ENCODE results near the gene IVD. TPM values are rescaled to one million over a fixed set of nuclear protein-coding genes. Genes with fewer than 3 reads are reported as not detected.

Gene IVD
- total RNA-seq, 2 experiments from 2014 or later, result 92.4 to 95.2 TPM

GRCh38 chr15:40410476-40410875 is 4.9 kb downstream of the IVD start:
- POLR2A ChIA-PET, result interaction anchor here (1.2 kb wide), 1 partner anchor 8 kb away, joined by 3 read pairs; no protein-coding TSS in a partner anchor
- no peak for DNase-seq
- Mint-ChIP-seq H3K27ac (no peak overlapping the region), H3K36me3 (peaks cover 31% of the 10 kb centered on the region), H3K4me1 (peaks cover 24% of the 10 kb centered on the region), H3K27me3 (no peaks in the 10 kb centered on the region), H3K9me3 (no peaks in the 10 kb centered on the region), H3K4me3 (no peak overlapping the region)
- ATAC-seq (ENCODE audit: low read depth), result no peak

- Mint-ChIP-seq H3K27ac (peak overlapping the region; percentile 14), H3K36me3 (peaks cover 30% of the 10 kb centered on the region), H3K9me3 (no peaks in the 10 kb centered on the region), H3K4me3 (no peak overlapping the region), H3K4me1 (peaks cover 22% of the 10 kb centered on the region), H3K27me3 (no peaks in the 10 kb centered on the region)
- DNase-seq (no peak), ATAC-seq (ENCODE audit: low read depth) (no peak)
- POLR2A ChIA-PET, result no interaction called here
These were observed 6.6 kb downstream of the IVD start for GRCh38 chr15:40412095-40412759.

- Mint-ChIP-seq H3K27me3 (no peaks in the 10 kb centered on the region), H3K9me3 (no peaks in the 10 kb centered on the region), H3K4me1 (peaks cover 14% of the 10 kb centered on the region), H3K36me3 (peaks cover 27% of the 10 kb centered on the region), H3K4me3 (no peak overlapping the region), H3K27ac (no peak overlapping the region)
- no peak for ATAC-seq (ENCODE audit: low read depth)
- POLR2A ChIA-PET, result no interaction called here
- DNase-seq, result no peak
These were observed 7.4 kb downstream of the IVD start for GRCh38 chr15:40413036-40413435.

DNA sequence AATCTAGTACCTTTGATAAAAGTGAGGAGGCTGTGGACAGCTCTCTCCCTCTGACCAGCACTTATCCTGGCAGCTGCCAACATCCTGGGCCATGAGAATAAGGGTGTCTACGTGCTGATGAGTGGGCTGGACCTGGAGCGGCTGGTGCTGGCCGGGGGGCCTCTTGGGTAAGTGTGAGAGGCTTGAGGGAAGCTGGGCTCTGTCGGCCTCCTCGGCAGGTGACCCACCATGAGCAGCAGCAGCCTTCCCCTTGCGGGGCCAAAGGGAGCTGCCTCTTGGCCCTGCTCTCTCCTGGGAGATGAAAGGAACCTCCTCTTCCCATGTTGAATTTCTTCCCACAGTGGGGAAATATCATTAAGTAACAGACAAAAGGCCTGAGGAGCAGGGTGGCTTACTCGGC is 9.2 kb downstream of the IVD start:
- no peak for ATAC-seq (ENCODE audit: low read depth)
- Mint-ChIP-seq H3K9me3 (no peaks in the 10 kb centered on the region), H3K4me1 (no peaks in the 10 kb centered on the region), H3K27ac (no peak overlapping the region), H3K36me3 (peaks cover 27% of the 10 kb centered on the region), H3K4me3 (no peak overlapping the region), H3K27me3 (no peaks in the 10 kb centered on the region)
- no peak for DNase-seq
- POLR2A ChIA-PET, result interaction anchor here (1.1 kb wide), 1 partner anchor 46 kb away, joined by 3 read pairs; no protein-coding TSS in a partner anchor

GRCh38 chr15:40415226-40415625 is 9.6 kb downstream of the IVD start:
- H3K9me3 Mint-ChIP-seq, result no peaks in the 10 kb centered on the region
- no peaks in the 10 kb centered on the region for H3K27me3 Mint-ChIP-seq
- no peak overlapping the region for H3K4me3 Mint-ChIP-seq
- H3K36me3 Mint-ChIP-seq, result peaks cover 27% of the 10 kb centered on the region
- POLR2A ChIA-PET, result interaction anchor here (0.8 kb wide), 1 partner anchor 77 kb away, joined by 3 read pairs; no protein-coding TSS in a partner anchor
- no peak overlapping the region for H3K27ac Mint-ChIP-seq
- ATAC-seq (ENCODE audit: low read depth) (no peak), DNase-seq (no peak)
- no peaks in the 10 kb centered on the region for H3K4me1 Mint-ChIP-seq

GRCh38 chr15:40416056-40416455 is 10.5 kb downstream of the IVD start:
- ATAC-seq (ENCODE audit: low read depth) (no peak), DNase-seq (no peak)
- Mint-ChIP-seq H3K4me3 (no peak overlapping the region), H3K9me3 (no peaks in the 10 kb centered on the region), H3K27me3 (no peaks in the 10 kb centered on the region), H3K36me3 (peaks cover 20% of the 10 kb centered on the region), H3K27ac (no peak overlapping the region), H3K4me1 (no peaks in the 10 kb centered on the region)
- POLR2A ChIA-PET, result interaction anchor here (0.8 kb wide), 1 partner anchor 78 kb away, joined by 3 read pairs; no protein-coding TSS in a partner anchor

GRCh38 chr15:40418126-40418525 is 12.5 kb downstream of the IVD start:
- POLR2A ChIA-PET, result interaction anchor here (0.8 to 1.1 kb wide), 2 partner anchors 35 to 41 kb away, joined by 3 read pairs; partner anchors contain the start of gene KNSTRN
- no peaks in the 10 kb centered on the region for H3K9me3 Mint-ChIP-seq
- H3K4me1 Mint-ChIP-seq, result peaks cover 4% of the 10 kb centered on the region

DNA sequence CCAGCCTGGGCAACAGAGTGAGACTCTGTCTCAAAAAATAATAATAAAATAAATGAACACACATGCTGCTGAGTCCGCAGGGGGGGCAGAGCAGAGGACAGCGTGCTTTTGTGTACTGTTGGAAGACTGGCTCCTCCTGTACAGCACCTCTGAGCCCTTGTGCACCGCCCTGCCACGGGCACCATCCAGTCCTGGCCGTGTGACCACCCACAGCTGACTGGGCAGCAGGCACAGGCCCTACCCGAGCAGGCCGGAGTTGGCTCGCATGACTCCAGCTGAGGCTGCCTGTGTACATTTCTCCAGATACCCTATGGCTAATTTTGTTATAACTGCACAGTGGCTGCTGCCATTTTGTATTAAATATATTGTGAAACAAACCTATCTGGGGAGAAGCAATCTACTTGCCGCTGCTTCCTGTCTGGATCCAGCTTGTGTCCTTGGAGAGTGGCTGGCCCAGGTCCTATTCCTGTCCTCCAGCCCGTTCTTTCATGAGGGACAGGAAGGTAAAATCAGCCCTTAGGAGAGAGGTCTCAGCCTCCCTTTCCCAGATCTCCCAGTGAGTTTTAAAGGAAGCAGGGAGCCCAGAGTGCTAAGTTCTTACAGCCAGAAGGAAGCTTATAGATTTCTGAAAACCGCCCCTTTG is 14.6 kb downstream of the IVD start:
- ATAC-seq (ENCODE audit: low read depth) (no peak), DNase-seq (no peak)
- Mint-ChIP-seq H3K27me3 (no peaks in the 10 kb centered on the region), H3K27ac (no peak overlapping the region), H3K36me3 (peaks cover 2% of the 10 kb centered on the region), H3K4me3 (no peak overlapping the region), H3K9me3 (no peaks in the 10 kb centered on the region), H3K4me1 (peaks cover 4% of the 10 kb centered on the region)
- POLR2A ChIA-PET, result interaction anchor here (1.9 to 4.0 kb wide), 2 partner anchors 14 to 52 kb away, joined by 4 to 22 read pairs; partner anchors contain the start of gene IVD

More at GRCh38 chr15:40418126-40418525, 12.5 kb downstream of the IVD start:
- ATAC-seq (ENCODE audit: low read depth) (no peak), DNase-seq (no peak)
- no peak overlapping the region for H3K4me3 Mint-ChIP-seq
- H3K27me3 Mint-ChIP-seq, result no peaks in the 10 kb centered on the region
- H3K27ac Mint-ChIP-seq, result peak overlapping the region; percentile 17
- H3K36me3 Mint-ChIP-seq, result peaks cover 7% of the 10 kb centered on the region

DNA sequence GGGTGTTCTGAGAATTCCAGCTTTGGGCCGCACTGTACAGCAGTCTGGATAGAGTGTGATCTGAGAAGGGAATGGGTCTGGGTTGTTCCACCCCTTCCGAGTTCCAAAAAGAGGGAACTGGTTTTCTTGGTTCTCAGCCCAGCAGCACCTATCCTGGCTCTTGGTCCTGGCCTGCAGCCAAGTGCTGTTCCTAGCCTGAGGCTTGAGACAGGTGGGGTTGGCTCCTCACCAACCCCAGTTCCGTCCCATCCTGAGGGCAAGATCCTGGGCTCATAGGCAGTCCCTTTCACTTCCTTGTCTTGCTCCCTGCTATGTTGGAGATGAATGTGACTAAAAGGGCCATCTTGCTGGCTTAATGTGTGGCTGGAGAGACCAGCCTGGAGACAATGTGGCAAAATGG is 15.2 kb downstream of the IVD start:
- ATAC-seq (ENCODE audit: low read depth), result no peak
- Mint-ChIP-seq H3K27ac (no peak overlapping the region), H3K27me3 (no peaks in the 10 kb centered on the region), H3K4me3 (no peak overlapping the region), H3K36me3 (peaks cover 2% of the 10 kb centered on the region), H3K9me3 (no peaks in the 10 kb centered on the region), H3K4me1 (peaks cover 4% of the 10 kb centered on the region)
- DNase-seq, result no peak
- POLR2A ChIA-PET, result interaction anchor here (2.2 to 4.0 kb wide), 2 partner anchors 53 to 77 kb away, joined by 8 to 22 read pairs; no protein-coding TSS in a partner anchor

- ATAC-seq (ENCODE audit: low read depth) (peak; percentile 97), DNase-seq (peak; percentile 91)
- Mint-ChIP-seq H3K27me3 (no peaks in the 10 kb centered on the region), H3K36me3 (peaks cover 2% of the 10 kb centered on the region), H3K4me1 (peaks cover 4% of the 10 kb centered on the region), H3K9me3 (no peaks in the 10 kb centered on the region), H3K27ac (no peak overlapping the region), H3K4me3 (peak overlapping the region; percentile 10)
- POLR2A ChIA-PET, result interaction anchor here (0.7 to 4.0 kb wide), 5 partner anchors 16 to 138 kb away, joined by 3 to 22 read pairs (median 4); partner anchors contain the start of genes ANKRD63 and IVD
These were observed 15.9 kb downstream of the IVD start for GRCh38 chr15:40421246-40422157.

- no peaks in the 10 kb centered on the region for H3K9me3 Mint-ChIP-seq
- no peak for ATAC-seq (ENCODE audit: low read depth)
- no peak overlapping the region for H3K4me3 Mint-ChIP-seq
- no peak for DNase-seq
- POLR2A ChIA-PET, result no interaction called here
- peaks cover 1% of the 10 kb centered on the region for H3K36me3 Mint-ChIP-seq
- H3K27me3 Mint-ChIP-seq, result no peaks in the 10 kb centered on the region
- peaks cover 4% of the 10 kb centered on the region for H3K4me1 Mint-ChIP-seq
- no peak overlapping the region for H3K27ac Mint-ChIP-seq
These were observed 19.0 kb downstream of the IVD start for GRCh38 chr15:40424483-40425115.

DNA sequence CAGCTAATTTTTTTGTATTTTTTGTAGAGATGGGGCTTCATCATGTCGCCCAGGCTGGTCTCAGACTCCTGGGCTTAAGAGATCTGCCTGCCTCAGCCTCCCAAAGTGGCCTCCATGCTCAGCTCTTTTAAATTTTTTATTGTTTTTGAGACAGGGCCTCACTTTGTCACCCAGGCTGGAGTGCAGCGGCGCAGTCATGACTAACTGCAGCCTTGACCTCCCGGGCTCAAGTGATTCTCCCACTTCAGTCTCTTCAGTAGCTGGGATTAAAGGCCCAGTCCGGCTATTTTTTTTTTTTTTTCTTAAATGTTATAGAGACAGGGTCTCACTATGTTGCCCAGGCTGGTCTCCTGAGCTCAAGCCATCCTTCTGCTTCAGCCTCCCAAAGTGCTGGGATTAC is 20.1 kb downstream of the IVD start:
- no peak for ATAC-seq (ENCODE audit: low read depth)

More for the DNA sequence above, 20.1 kb downstream of the IVD start:
- peaks cover 1% of the 10 kb centered on the region for H3K36me3 Mint-ChIP-seq
- peaks cover 4% of the 10 kb centered on the region for H3K4me1 Mint-ChIP-seq
- no peak overlapping the region for H3K4me3 Mint-ChIP-seq
- POLR2A ChIA-PET, result interaction anchor here (0.6 kb wide), 1 partner anchor 81 kb away, joined by 3 read pairs; no protein-coding TSS in a partner anchor
- no peaks in the 10 kb centered on the region for H3K27me3 Mint-ChIP-seq
- H3K27ac Mint-ChIP-seq, result no peak overlapping the region
- no peaks in the 10 kb centered on the region for H3K9me3 Mint-ChIP-seq
- no peak for DNase-seq
